SU-DHL-6 (cell line): ENCODE results near the gene CASP10.

ENCODE experiments used
- H2AFZ ChIP-seq: fragments of 200-600 bp; sonication (generic); 2 replicates; pipeline ENCODE4 v1.6.1; 2014; ENCODE audit warnings: low read depth, mild to moderate bottlenecking, moderate library complexity, mixed read lengths, antibody characterized with exemption, low read length; ENCODE audit not compliant: severe bottlenecking
- H3F3A ChIP-seq: fragments of 200-600 bp; shearing (Covaris generic); 2 replicates; pipeline ENCODE4 v1.6.0; 2016; ENCODE audit warnings: antibody characterized with exemption, mild to moderate bottlenecking; ENCODE audit not compliant: insufficient read depth
- H3K27ac ChIP-seq: fragments of 200-600 bp; sonication (generic); 2 replicates; pipeline ENCODE4 v1.5.1; 2016; ENCODE audit warnings: low read depth, mild to moderate bottlenecking, low read length, moderate library complexity, mixed read lengths
- H3K27me3 ChIP-seq: fragments of 200-600 bp; sonication (generic), shearing (Covaris generic); 2 replicates; pipeline ENCODE4 v1.6.0; 2014; ENCODE audit warnings: mild to moderate bottlenecking, low read length
- H3K36me3 ChIP-seq: fragments of 200-600 bp; sonication (generic); 2 replicates; pipeline ENCODE4 v1.6.1; 2014; ENCODE audit warnings: mild to moderate bottlenecking, low read length, mixed read lengths
- H3K4me2 ChIP-seq: fragments of 300-600, 200-600 bp; shearing (Covaris generic), sonication (generic); 2 replicates; pipeline ENCODE4 v1.6.0; 2014; ENCODE audit warnings: low read length, low read depth, mild to moderate bottlenecking; ENCODE audit not compliant: poor library complexity, severe bottlenecking
- H3K4me3 ChIP-seq: fragments of 200-600 bp; sonication (generic); 2 replicates; pipeline ENCODE4 v1.5.1; 2014; ENCODE audit warnings: antibody characterized with exemption, low read length, mild to moderate bottlenecking, mixed read lengths; ENCODE audit not compliant: insufficient read depth, poor library complexity, severe bottlenecking
- H3K79me2 ChIP-seq: fragments of 200-600 bp; sonication (generic); 2 replicates; pipeline ENCODE4 v1.6.1; 2014; ENCODE audit warnings: mild to moderate bottlenecking, low read length, moderate library complexity; ENCODE audit not compliant: insufficient read depth
- H3K9ac ChIP-seq: fragments of 200-600 bp; sonication (generic); 2 replicates; pipeline ENCODE4 v1.7.0; 2014; ENCODE audit warnings: mild to moderate bottlenecking, low read length
- H3K9me2 ChIP-seq: fragments of 200-600 bp; sonication (generic); replicated peaks from 2 replicates; pipeline ENCODE4 v1.6.1; 2014; ENCODE audit warnings: low read length; ENCODE audit not compliant: insufficient read depth
- H3K9me3 ChIP-seq: fragments of 200-600 bp; sonication (generic); 2 replicates; pipeline ENCODE4 v1.6.1; 2014; ENCODE audit warnings: low read length, mixed read lengths; ENCODE audit not compliant: insufficient read depth
- H4K20me1 ChIP-seq: fragments of 200-600 bp; sonication (generic); 2 replicates; pipeline ENCODE4 v1.6.1; 2014; ENCODE audit warnings: low read depth, mild to moderate bottlenecking, antibody characterized with exemption, low read length, moderate library complexity, mixed read lengths
- EZH2phosphoT487 ChIP-seq: fragments of 200-600 bp; sonication (generic), shearing (Covaris generic); conservative IDR thresholded peaks from 2 replicates; pipeline ENCODE4 v1.6.1; 2018; ENCODE audit warnings: mild to moderate bottlenecking, antibody characterized with exemption, low read length, moderate library complexity, mixed read lengths
- TF ChIP-seq, protein P1 (sequence below): fragments of 200-600 bp; sonication (generic); IDR thresholded peaks from one replicate; pipeline ENCODE4 v1.5.1; 2017; ENCODE audit warnings: antibody characterized with exemption, mild to moderate bottlenecking, low read length, moderate library complexity; ENCODE audit not compliant: insufficient read depth, poor library complexity, severe bottlenecking

Gene CASP10

DNA sequence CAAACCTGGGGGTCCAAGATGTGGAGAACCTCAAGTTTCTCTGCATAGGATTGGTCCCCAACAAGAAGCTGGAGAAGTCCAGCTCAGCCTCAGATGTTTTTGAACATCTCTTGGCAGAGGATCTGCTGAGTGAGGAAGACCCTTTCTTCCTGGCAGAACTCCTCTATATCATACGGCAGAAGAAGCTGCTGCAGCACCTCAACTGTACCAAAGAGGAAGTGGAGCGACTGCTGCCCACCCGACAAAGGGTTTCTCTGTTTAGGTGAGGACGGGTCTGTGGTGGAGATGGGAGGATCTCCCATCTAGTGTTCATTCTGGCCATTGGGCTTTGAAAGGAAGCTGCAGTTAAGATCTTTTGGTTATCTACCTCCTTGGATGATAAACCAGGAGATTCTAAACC, 2.9 kb downstream of the CASP10 start:
- Histone ChIP-seq H3K9me2 (no peaks in the 10 kb centered on the region), H3F3A (no peaks in the 10 kb centered on the region), H3K9me3 (no peaks in the 10 kb centered on the region), H3K36me3 (no peaks in the 10 kb centered on the region), H3K79me2 (no peaks in the 10 kb centered on the region), H3K4me2 (no peak overlapping the region), H2AFZ (no peak overlapping the region), H3K27ac (no peak overlapping the region), H3K9ac (no peak overlapping the region), H4K20me1 (no peaks in the 10 kb centered on the region), H3K27me3 (no peaks in the 10 kb centered on the region), H3K4me3 (no peak overlapping the region)
- TF ChIP-seq, protein P1, sequence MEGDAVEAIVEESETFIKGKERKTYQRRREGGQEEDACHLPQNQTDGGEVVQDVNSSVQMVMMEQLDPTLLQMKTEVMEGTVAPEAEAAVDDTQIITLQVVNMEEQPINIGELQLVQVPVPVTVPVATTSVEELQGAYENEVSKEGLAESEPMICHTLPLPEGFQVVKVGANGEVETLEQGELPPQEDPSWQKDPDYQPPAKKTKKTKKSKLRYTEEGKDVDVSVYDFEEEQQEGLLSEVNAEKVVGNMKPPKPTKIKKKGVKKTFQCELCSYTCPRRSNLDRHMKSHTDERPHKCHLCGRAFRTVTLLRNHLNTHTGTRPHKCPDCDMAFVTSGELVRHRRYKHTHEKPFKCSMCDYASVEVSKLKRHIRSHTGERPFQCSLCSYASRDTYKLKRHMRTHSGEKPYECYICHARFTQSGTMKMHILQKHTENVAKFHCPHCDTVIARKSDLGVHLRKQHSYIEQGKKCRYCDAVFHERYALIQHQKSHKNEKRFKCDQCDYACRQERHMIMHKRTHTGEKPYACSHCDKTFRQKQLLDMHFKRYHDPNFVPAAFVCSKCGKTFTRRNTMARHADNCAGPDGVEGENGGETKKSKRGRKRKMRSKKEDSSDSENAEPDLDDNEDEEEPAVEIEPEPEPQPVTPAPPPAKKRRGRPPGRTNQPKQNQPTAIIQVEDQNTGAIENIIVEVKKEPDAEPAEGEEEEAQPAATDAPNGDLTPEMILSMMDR, result no peak
- no peak for TF ChIP-seq EZH2phosphoT487

DNA sequence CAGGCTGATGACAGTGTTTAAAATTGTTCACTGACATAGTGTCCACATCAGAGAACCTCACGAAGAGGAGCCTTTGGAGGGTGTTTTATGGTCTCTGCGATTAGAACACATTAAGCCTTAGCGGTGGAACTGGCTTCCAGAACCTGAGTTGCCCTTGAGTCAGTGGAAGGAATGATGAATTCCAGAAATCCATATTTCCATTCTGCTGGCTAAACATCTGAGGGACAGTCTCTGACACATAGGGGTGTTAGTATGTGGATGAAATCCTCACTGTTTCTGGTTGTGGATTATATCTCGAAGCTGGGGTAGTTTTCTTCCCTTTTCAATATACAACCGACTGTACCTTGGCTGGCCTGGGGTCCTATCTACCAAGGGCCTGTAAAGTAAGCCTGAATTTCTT, 4.0 kb downstream of the CASP10 start:
- H3K79me2 ChIP-seq, result no peaks in the 10 kb centered on the region
- H3K4me3 ChIP-seq, result no peak overlapping the region
- TF ChIP-seq EZH2phosphoT487, result no peak
- TF ChIP-seq, protein P1, result no peak
- no peaks in the 10 kb centered on the region for H4K20me1 ChIP-seq
- no peaks in the 10 kb centered on the region for H3F3A ChIP-seq
- H3K4me2 ChIP-seq, result no peak overlapping the region
- no peak overlapping the region for H2AFZ ChIP-seq
- H3K9ac ChIP-seq, result no peak overlapping the region
- H3K27me3 ChIP-seq, result no peaks in the 10 kb centered on the region
- no peaks in the 10 kb centered on the region for H3K9me2 ChIP-seq
- no peaks in the 10 kb centered on the region for H3K9me3 ChIP-seq
- H3K36me3 ChIP-seq, result no peaks in the 10 kb centered on the region
- no peak overlapping the region for H3K27ac ChIP-seq

DNA sequence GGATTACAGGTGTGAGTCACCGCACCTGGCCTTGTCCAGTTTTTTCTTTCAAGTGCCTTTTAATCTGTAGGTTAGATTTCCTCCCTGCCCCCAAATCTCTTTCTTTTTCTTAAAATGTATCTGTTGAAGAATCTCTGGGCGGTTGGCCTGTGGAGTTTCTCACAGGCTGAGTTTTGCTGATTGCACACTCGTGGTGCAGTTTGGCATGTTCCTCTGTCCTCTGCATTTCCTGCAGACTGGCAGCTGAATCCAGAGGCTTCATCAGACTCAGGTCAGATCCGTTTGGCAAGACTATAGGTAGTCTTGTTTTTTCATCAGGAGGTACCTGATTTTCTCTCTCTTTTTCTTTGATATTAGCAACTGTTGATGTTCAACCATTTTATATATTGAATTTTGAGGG, 5.5 kb downstream of the CASP10 start:
- H3K9ac ChIP-seq, result no peak overlapping the region
- H3K79me2 ChIP-seq, result no peaks in the 10 kb centered on the region
- no peak overlapping the region for H3K4me3 ChIP-seq

More for the DNA sequence above, 5.5 kb downstream of the CASP10 start:
- Histone ChIP-seq H3K9me3 (no peaks in the 10 kb centered on the region), H3K27ac (no peak overlapping the region), H3K27me3 (no peaks in the 10 kb centered on the region), H3K36me3 (no peaks in the 10 kb centered on the region), H3F3A (no peaks in the 10 kb centered on the region), H2AFZ (no peak overlapping the region), H4K20me1 (no peaks in the 10 kb centered on the region), H3K9me2 (no peaks in the 10 kb centered on the region), H3K4me2 (no peak overlapping the region)
- TF ChIP-seq, protein P1, result no peak
- TF ChIP-seq EZH2phosphoT487, result no peak
